Liver (tissue), 3 donors: Measurements from ENCODE around the gene WDR11.

Source experiments
- ATF3 ChIP-seq: IDR thresholded peaks from 2 replicates; pipeline ENCODE4 v1.6.1; 2016; ENCODE audit warnings: antibody characterized with exemption
- CTCF ChIP-seq: fragments of 150-350 bp; IDR thresholded peaks from 2 replicates; pipeline ENCODE4 v1.5.1; 2017; ENCODE audit warnings: improper control_type of control experiment, low read depth, low read length; ENCODE audit not compliant: missing input control
- EGR1 ChIP-seq, 2 donors: IDR thresholded peaks; 2 replicates each; pipeline ENCODE4 v1.6.1; 2016 to 2018; ENCODE audit warnings: antibody characterized with exemption in 2 of 2, low read depth in 2 of 2
- FOXA1 ChIP-seq: IDR thresholded peaks from 2 replicates; pipeline ENCODE4 v1.6.1; 2016; ENCODE audit warnings: antibody characterized with exemption
- GABPA ChIP-seq, 2 donors: IDR thresholded peaks in 1 of 2; conservative IDR thresholded peaks in 1 of 2; 2 replicates each; pipeline ENCODE4 v1.6.1; 2016; ENCODE audit warnings: antibody characterized with exemption in 2 of 2, mild to moderate bottlenecking in 1 of 2, moderate library complexity in 1 of 2
- HNF4A ChIP-seq, 2 donors: conservative IDR thresholded peaks; 2 replicates each; pipeline ENCODE4 v1.6.1; 2016; ENCODE audit warnings: antibody characterized with exemption in 2 of 2, mild to moderate bottlenecking in 2 of 2
- HNF4G ChIP-seq: IDR thresholded peaks from 2 replicates; pipeline ENCODE4 v1.6.1; 2016; ENCODE audit warnings: antibody characterized with exemption
- MAX ChIP-seq: IDR thresholded peaks from 2 replicates; pipeline ENCODE4 v1.6.1; 2016; ENCODE audit warnings: antibody characterized with exemption
- RAD21 ChIP-seq, 2 donors: IDR thresholded peaks; 2 replicates each; pipeline ENCODE4 v1.6.1; 2016; ENCODE audit warnings: antibody characterized with exemption in 2 of 2, mild to moderate bottlenecking in 2 of 2
- REST ChIP-seq: IDR thresholded peaks from 2 replicates; pipeline ENCODE4 v1.6.1; 2016; ENCODE audit warnings: antibody characterized with exemption, mild to moderate bottlenecking
- RXRA ChIP-seq, 2 donors: IDR thresholded peaks; 2 replicates each; pipeline ENCODE4 v1.6.1; 2017 to 2018; ENCODE audit warnings: antibody characterized with exemption in 2 of 2, mild to moderate bottlenecking in 1 of 2
- SP1 ChIP-seq: IDR thresholded peaks from 2 replicates; pipeline ENCODE4 v1.6.1; 2018; ENCODE audit warnings: antibody characterized with exemption, mild to moderate bottlenecking
- ZBTB33 ChIP-seq: IDR thresholded peaks from 2 replicates; pipeline ENCODE4 v1.6.1; 2016; ENCODE audit warnings: antibody characterized with exemption
- donor health status: healthy.
- donor health status: healthy.

- TF ChIP-seq CTCF, result no peak
- no peak for TF ChIP-seq REST
- TF ChIP-seq MAX, result no peak
- no peak for TF ChIP-seq HNF4A (conservative IDR thresholded peaks at IDR 0.05)
- no peak for TF ChIP-seq SP1
- TF ChIP-seq GABPA (IDR thresholded peaks at IDR 0.05 in 1 of 2, conservative IDR thresholded peaks at IDR 0.05 in 1 of 2), result no peak
- no peak for TF ChIP-seq FOXA1
- TF ChIP-seq ATF3, result no peak
- no peak for TF ChIP-seq RAD21 (IDR thresholded peaks at IDR 0.05)
- TF ChIP-seq HNF4G, result no peak
- TF ChIP-seq ZBTB33, result no peak
- TF ChIP-seq EGR1 (IDR thresholded peaks at IDR 0.05; ENCODE audit: low read depth in 2 of 2), result no peak
- TF ChIP-seq RXRA (IDR thresholded peaks at IDR 0.05), result no peak
Measured at GRCh38 chr10:120941501-120941900, 90.3 kb downstream of the WDR11 start.
